NCI-H1417 (cell line): ENCODE results near the gene OR52W1.

Source experiments
- DNase-seq, 3 experiments: peaks; one replicate each; lab custom pipeline; 2025; lab: John Stamatoyannopoulos, UW

OR52W1 gene, protein sequence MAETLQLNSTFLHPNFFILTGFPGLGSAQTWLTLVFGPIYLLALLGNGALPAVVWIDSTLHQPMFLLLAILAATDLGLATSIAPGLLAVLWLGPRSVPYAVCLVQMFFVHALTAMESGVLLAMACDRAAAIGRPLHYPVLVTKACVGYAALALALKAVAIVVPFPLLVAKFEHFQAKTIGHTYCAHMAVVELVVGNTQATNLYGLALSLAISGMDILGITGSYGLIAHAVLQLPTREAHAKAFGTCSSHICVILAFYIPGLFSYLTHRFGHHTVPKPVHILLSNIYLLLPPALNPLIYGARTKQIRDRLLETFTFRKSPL

DNA sequence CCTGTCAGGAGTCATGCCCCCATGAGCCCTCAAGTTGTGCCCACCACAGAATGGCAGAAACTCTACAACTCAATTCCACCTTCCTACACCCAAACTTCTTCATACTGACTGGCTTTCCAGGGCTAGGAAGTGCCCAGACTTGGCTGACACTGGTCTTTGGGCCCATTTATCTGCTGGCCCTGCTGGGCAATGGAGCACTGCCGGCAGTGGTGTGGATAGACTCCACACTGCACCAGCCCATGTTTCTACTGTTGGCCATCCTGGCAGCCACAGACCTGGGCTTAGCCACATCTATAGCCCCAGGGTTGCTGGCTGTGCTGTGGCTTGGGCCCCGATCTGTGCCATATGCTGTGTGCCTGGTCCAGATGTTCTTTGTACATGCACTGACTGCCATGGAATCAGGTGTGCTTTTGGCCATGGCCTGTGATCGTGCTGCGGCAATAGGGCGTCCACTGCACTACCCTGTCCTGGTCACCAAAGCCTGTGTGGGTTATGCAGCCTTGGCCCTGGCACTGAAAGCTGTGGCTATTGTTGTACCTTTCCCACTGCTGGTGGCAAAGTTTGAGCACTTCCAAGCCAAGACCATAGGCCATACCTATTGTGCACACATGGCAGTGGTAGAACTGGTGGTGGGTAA lies at the start of gene OR52W1:
Gene OR52W1 (plus strand): TSS at position 51 of the 637 bp plus-strand sequence. CDS start 0 bp downstream, at position 51.
- DNase-seq = no peak

DNA sequence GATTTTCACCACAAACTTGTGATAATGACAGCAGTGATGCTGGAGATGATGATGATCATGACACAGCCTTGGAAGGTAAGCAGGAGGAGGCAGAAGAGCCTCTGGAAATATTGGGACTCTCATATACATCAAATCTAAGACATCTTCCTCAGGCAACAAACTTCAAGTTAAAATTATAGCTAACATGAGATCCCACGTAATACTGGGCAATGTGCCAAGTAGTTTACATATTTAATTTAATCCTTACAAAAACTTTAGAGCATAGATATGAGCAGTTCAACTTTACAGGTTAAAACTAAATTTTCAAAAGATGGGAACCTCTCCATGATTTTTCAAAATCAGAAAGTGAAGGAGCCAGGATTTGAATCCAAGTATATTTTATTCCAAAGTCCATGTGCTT lies 47.9 kb upstream of the OR52W1 start:
- DNase-seq = no peak

DNA sequence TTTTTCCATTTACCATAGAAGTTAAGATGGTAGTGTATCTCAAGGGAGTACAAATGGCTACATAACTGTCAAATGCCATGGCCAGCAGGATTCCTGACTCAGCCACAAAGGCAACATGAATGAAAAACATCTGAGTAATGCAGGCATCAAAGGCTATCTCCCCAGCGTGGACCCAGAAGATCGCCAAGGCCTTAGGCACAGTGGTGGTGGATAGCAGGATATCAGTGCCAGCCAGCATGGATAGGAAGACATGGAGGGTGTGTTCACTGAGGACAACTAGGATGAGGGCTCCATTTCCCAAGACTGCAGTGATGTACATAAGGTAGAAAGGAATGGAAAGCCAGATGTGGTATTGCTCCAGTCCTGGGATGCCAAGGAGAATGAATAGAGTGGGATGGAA lies 46.9 kb upstream of the OR52W1 start:
- DNase-seq = no peak

DNA sequence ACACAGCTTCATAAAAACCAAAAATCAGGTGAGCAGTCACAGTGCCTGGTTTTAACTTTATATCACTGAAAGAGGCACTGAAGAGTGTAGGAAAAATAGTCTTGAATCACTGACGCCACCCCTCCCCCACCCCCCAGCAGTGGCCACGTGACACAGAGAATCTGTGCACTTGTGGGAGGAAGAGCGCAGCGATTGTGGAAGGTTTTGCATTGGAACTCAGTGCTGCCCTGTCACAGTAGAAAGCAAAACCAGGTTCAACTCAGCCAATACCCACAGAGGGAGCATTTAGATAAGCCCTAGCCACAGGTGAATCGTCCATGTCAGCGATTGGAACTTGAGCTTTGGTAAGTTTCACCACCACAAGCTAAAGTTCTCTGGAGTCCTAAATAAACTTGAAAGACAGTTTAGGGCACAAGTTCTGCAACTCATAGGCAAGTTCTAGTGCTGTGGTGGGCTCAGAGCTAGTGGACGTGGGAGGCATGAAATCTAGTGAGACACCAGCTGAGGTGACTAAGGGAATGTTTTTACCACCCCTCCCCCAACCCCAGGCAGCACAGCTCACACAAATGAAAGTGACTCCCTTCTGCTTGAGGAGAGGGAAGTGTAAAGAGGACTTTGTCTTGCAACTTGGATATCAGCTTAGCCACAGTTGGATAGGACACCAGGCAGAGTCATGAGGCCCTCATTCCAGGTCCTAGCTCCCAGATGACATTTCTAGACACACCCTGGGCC lies 42.2 kb upstream of the OR52W1 start:
- no peak for DNase-seq

DNA sequence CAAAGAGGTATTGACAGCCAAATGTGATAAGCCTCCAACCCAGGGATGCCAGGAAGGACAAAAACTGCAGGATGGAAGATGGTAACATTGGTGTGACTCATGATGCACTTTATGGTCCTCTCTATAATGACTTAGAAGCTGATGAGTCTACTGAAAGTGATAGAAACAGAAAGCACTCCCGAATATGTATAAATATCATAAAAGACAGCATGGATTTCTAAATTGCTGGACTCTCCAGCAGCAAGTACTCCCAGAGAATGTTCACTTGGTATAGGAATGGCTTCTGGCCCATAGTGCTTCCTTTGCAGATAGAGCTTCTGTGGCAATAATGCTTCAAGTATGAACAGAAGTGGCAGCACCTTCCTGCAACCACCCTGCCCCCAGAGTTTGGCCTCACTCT lies 28.8 kb upstream of the OR52W1 start, which contains the start of gene OR52B2:
Gene OR52B2 (minus strand): TSS at position 101 of the 400 bp plus-strand sequence. CDS start 0 bp downstream, at position 101.
- DNase-seq = no peak

DNA sequence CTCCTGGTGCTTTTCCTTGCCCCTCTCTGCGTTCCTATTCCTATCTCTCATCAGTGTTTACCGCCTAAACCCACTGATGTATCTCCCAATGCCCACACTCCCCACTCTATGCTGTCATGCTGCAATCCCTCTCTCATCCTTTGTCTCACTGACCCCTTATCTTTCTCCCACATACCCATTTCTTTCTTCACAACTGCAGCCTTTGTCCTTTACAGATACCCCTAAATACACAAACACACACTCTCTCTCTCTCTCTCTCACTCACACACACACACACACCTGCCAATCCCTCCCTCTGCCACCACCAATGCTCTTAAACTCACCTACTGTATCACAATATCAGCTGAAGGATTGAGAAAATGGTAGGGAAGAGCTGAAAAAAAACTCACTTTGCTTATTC lies 23.6 kb upstream of the OR52W1 start:
- DNase-seq = no peak

DNA sequence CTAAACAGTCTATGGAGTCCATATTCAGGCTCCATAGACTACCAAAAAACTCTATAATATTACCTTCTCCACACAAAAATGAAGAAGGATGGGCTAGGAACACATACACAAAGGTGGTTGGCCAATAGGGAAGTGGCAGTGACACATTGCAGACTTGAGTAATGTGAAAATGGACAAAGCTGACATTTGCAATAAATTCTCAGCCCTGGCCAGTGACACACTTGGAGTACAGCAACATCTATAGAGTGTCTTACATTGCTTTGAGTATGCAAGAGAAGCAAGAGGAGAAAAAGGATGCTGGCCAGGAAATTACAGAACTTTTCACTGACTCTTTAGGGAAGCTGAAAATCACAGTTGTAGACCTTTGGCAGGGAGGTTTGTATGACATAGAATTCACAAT lies 7.3 kb upstream of the OR52W1 start:
- no peak for DNase-seq

DNA sequence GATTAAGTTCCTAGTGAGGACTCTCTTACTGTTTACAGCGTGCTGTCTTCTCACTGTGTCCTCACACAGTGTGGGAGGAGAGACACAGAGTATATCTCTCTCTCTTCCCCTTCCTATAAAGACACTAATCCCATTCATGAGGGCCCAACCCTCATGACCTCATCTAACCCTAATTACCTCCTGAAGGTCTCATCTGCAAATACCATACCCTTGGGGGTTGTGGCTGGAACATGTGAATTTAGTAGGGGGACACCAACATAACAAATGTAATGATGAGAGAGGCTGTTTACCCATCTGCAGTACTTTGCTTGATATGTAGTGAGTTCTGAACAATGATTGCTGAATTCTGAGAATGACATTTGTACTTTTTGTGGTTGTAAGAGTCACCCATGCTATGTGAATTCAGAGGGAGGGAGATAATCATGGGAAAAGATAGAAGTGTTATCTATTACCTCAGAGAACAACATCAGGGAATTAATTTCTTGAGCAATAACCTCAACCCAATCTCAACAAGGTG lies 4.9 kb upstream of the OR52W1 start:
- no peak for DNase-seq

DNA sequence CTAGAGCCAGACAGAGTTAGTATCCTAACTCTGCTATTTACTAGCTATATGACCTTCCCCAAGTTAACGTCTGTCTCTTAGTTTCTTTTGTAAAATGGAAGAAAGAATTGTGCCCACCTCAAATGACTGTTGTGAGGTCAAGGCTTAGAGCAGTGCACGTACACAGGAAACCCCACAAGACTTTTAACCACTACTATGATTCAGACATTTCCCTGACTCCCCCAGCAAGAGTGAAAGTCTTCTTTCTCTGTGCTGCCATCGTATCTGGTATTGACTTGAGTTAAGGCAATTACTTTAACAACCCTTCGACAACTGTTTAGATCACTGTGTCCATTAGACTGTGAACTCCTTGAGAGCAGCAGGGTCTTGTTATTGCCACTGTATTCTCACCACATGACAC lies 2.6 kb upstream of the OR52W1 start:
- no peak for DNase-seq

DNA sequence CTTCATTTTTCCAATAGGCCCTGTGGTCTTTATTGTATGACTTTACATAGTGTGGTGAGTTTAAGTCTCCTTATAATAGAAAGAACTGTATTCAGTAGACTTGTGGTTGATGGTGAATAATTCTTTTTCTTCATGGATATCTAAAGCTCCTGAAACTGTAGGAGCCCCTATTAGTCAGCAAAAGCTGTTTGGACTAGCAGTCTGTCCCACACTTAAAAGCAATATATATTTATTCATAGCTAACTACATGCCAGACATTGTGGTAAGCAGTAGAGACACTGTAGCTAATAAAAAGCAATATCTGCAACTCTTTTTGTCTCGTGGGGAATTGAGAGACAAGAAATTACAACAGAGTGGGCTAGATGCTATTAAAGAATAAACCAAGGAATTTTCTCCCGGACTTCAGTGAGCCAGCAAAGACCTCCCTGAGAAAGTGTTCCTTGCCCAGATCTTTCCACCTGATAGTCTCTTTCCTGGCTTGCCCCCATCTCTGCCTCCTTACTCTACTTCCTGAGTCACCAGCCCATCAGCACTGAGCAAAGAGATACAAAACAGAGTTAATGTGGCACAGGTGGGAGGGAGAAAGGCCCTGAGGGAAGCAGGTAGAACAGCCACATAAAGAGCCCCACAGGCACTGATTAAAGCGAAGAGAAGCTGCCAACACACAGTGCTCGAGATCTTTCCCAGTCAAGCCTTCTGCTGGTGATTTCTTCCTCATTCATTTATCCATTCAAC lies 1.4 kb upstream of the OR52W1 start:
- DNase-seq = no peak

DNA sequence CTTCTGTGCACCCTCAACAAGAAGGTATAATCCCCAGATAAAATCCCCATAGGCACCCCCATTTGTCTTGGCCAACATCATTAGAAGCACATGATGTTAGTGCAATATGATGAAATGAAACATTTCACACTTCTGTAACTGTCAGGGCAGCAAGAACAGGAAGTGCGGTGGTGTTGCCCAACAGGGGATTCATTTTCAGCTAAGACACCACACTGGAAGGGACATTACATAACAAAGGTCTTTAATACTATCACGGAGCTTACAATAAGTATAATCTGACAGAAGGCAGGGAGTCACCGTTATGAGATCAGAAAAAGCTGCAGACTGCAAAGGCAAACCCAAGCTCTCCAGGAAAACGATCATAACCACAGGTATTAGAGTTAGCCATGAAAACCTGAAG lies 2.0 kb downstream of the OR52W1 start:
- no peak for DNase-seq

DNA sequence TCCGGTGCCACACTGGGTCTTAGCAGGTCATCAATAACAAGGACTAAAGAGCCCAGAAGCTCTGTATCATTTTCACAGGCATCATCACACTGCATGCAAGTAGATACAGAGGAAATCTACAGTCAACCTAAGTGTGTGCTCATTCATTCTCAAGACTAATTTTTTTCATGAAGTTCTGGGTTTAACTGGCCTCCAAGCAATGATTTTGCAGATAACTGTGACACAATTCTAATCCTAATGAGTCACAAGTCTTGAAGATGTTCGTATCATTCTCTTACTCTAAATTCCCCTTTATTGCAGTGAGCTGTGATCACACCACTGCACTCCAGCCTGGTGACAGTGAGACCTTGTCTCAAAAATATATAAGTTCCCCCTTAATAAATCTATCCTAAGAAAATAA lies 2.5 kb downstream of the OR52W1 start:
- DNase-seq = no peak

DNA sequence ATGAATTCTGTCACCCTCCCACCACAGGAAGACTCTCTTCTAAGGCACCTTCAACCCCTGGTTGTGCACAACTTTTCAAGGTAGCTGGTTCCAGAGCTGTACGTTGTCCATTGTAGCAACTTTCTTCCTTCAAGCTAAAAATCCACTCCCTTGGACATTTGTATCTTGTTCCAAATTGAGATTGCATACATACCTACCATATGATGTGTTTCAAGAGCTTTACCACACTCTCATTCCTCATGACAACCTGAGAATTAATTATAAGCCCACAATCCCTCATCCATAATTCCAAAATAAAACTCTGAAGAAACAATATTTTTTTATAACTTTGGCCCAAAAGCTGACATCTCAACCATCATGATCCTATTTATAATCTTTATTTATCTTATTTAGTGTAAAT lies 3.0 kb downstream of the OR52W1 start:
- DNase-seq = no peak

DNA sequence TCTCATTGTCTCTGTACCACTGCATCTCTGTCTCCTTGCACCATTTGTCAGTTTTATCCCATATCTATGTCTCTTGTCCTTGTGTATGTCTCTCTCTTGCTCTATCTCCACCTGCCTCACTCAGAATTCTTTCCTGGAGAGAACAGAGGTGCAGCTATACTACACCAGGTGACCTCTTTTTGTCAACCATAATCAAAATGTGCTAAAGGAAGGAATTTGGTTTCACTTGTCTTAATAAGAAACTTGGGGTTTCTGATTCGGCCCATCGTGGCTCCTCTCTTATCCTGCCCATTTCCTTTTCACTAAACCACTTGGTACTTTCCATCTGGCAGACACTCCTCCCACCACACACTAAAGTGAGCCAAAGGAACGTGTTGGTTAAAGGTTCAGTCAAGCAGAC lies 4.3 kb downstream of the OR52W1 start:
- DNase-seq = no peak

DNA sequence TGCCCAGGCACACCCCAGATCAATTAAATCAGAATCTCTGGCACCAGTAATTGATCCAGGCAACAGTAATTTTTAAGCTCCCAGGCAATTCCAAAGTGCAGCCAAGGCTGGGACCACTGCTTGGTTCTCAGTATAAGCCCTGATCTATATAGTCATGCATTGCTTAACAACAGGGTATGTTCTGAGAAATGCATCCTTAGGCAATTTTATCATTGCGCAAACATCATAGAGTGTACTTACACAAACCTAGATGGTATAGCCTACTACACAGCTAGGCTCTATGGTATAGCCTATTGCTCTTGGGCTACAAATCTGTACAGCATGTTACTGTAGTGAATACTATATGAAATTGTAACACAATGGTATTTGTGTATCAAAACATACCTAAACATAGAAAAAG lies 5.7 kb downstream of the OR52W1 start:
- no peak for DNase-seq

DNA sequence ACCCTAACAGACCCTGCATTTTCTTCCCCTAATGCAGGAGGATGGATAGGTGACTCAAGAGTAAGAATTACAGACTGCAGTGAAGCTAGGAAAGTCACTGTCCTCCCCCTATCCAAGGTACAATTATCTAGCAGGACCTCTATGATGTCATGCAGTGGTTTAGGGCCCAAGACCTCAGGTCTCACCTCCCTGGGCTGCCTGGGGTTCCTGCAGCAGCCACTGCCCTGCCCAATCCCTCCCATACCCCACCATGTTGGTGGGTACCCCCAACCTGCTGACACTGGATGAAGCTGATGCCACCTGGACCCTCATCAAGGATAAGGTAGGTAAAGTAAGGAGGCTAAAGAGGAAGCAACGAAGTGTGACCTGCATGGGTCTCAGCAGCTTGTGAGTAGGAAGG lies 6.3 kb downstream of the OR52W1 start, which contains the start of gene C11orf42:
Gene C11orf42 (plus strand): TSS at position 192 of the 400 bp plus-strand sequence. CDS start 59 bp downstream, at position 251.
- no peak for DNase-seq

DNA sequence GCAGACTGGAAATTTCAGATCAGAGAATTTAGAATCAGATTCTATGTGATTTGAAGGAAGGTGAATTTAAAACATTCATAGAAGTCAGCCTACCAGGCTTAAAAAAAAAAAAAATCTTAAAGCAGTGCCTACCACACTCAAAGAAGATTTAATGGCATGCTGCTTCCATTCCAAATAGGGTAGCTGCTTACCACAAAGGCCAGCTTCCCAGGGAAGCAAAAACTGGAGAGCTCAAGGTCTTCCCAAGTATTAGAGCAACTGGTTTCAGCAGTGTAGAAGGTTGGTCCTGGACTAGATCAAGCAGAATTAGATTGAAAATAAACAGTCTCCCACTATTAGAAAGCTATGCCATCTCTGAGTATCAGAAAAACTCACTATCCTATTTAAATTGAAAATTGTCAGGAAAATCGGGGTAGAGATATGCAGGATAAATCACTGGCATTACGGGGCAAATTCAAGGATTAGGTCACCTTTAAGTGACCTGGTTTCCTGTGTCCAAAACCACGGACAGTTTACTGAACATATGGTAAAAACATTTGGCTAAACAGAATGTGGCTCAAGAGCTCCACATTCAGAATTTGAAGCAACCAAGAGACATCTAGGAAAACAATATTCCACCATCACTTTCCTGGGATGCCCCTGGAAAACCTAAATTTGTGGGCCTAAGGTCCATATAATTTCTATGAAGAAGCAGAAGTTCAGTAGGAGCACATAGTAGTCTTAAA lies 7.6 kb downstream of the OR52W1 start:
- DNase-seq = no peak

DNA sequence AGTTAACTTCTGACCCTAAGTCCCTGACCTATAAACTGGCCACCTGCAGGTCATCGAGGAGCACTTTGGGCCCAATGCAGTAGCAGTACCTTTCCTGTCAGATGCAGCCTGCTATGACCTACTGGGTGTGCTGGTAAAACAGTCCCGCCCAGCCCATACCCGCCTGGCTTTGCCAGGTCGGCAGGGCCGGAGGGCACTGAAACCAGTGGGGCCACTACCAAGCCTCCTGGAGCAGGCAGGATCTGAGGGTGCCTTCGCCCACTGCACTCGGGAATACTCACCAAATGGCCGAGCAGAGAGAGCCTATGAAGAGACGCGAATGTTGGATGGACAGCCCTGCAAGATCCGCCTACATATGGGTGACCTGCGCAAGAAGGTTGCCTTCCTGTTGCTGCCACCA lies 10.8 kb downstream of the OR52W1 start:
- DNase-seq = no peak

DNA sequence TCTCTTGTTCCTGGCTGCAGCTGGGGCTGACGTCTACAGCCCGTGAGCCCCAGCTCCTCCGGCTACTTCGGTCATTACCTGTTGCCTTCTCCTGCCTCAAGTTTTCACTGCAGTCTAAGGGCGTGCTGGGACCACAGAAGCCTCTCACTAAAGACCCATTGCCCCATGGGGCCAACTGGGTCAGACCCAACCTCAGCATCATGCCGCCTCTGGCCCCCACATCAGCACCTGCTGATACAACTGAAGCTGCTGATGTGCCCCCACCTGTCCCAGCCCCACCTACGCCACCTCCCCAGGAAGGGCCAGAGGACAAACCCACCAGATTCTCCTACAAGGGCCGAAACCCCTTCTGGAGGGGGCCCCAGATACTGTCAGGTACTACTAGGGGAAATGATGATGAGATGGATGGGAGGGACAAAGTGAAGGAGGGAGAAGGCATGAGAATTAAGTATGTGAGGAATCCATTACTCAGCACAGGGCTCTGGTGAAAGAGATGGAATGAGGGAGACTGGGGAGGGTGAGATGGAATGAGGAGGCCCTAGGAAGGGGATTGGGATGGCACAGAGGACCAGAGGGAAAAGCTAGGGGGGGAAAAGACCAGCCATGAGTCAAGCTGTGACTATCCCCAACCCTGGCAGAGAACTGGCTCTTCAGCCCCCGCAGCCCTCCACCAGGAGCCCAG lies 11.4 kb downstream of the OR52W1 start:
- no peak for DNase-seq

DNA sequence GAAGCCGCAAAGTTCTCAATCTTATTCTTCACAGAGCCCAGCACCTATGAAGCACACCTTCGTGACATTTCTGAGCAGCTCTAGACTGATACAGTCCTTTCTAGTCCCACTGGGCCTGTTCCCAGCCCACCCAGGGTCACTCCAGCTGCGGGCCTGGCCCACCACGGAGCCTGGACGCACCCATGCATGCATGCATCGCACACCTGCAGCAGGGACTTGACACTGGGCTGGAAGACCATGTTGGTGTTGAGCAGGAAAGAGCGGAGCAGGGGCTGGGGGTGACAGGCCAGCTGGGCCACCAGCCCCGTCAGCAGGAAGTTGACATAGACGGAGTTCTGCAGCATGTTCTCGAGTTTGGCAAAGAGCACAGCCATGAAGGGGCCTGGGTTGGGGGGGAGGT lies 15.5 kb downstream of the OR52W1 start:
- no peak for DNase-seq

DNA sequence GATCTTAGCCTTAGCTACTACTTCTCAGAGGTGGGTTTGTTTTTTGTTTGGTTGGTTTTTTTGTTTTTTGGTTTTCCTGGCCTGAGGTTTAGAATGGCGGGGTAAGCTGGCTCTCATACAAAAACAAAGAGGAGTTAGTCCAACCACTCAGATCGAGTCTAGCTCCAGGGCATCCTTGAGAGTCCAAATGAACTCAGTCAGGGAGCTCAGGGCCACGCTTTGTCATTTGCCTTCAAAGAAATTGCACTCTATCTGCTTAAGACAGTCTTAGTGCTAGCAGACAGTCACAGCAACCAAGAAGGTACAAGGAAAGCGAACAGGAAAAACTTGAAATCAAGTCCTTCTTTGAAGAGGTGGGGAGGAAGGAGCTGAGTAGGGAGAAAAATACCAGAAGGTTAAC lies 17.5 kb downstream of the OR52W1 start:
- DNase-seq = no peak
